ENCODE data around the gene ZNF777.
"Not testable (repeated sequence)": the region's sequence is repeated elsewhere in the genome, so short reads cannot be mapped to it uniquely, and the experiment has no call there.

The ZNF777 gene

GRCh38 chr7:149448961-149449360 lies 11.9 kb downstream of the ZNF777 start:
- DNase-seq: no peak

GRCh38 chr7:149446026-149446425 lies 14.8 kb downstream of the ZNF777 start:
- not testable (repeated sequence) for DNase-seq

GRCh38 chr7:149444287-149444686 lies 16.6 kb downstream of the ZNF777 start:
- no peak for DNase-seq

GRCh38 chr7:149443523-149443922 lies 17.3 kb downstream of the ZNF777 start:
- no peak for DNase-seq

DNA sequence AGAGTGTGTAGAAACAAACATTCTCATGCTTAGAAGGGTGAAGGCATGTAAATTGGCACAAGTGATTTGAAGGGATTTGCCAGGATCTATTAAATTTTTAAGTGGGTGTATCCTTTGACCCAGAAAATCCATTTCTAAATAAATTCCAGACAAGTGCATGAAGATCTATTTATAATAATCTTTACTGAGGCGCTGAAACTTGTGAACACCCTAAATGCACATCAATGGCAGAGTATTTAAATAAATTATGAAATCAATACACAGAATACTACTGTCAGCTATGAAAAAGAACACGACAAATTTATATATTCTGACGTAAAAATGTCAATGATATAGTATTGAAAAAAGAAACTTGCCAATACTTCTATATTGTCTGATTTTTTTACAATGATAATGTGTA lies 17.9 kb downstream of the ZNF777 start:
- DNase-seq: no peak

DNA sequence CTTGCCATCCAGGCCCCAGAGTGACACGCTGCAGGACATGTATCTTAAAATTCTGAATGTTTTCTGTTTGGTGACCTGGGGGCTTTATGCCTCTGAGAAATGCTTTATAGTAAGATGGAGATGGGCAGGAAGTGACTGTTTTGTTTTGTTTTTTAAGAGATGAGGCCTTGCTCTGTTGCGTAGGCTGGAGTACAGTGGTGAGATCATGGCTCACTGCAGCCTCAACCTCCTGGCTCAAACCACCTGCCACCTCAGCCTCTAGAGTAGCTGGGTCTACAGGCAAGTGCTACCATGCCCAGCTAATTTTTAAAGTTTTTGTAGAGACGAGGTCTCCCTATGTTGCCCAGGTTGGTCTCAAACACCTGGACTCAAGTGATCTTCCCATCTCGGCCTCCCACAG lies 20.6 kb downstream of the ZNF777 start:
- DNase-seq: no peak

- DNase-seq: no peak
These were observed 24.5 kb downstream of the ZNF777 start for GRCh38 chr7:149436358-149436757.

GRCh38 chr7:149433124-149433523 lies 27.7 kb downstream of the ZNF777 start:
- no peak for DNase-seq

GRCh38 chr7:149432121-149432691 lies 28.7 kb downstream of the ZNF777 start:
- no peak for DNase-seq

- no peak for DNase-seq
These were observed 29.3 kb downstream of the ZNF777 start for GRCh38 chr7:149431486-149432120.

DNA sequence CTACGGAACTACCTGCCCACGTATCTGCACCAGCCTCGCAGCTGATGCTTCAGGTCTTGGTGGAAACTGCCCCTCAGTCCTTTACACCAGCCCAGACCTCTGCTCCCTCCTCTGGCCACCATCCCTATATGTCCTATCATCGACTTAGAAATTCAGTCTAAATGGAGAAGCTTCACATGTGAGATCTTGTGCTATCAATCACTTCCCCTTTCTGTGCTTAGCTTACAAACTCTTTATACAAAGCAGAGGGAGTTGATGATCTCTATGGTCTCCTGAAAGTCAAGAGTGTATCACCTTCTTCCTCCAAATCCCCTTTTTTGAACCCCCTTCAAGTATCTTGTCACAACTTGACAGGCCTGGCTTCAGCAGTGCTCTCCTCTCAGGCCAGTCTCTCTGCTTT lies 30.7 kb downstream of the ZNF777 start:
- DNase-seq: no peak

- no peak for DNase-seq
These were observed 33.0 kb downstream of the ZNF777 start for GRCh38 chr7:149427893-149428292.

GRCh38 chr7:149427096-149427680 lies 33.7 kb downstream of the ZNF777 start:
- no peak for DNase-seq

- no peak for DNase-seq
These were observed 37.3 kb downstream of the ZNF777 start for GRCh38 chr7:149423449-149424110.

DNA sequence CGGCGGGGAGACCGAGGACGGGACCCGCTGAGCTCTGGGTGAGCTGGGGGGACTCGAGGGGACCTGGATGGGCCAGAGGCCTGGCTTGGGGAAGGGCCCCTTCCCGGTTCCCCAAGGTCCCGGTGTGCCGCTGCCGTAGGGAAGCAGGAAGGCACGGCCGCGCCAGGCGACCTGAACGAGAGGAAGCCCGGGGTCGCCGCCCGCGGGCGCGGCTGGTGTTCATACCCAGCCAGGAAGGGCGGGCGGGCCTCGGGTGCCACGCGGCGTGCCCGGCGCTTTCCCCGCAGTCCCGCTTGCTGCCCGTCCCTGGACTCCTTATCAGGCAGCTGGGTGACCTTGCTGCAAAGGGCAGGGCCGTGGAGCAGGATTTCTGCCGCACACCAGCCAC lies 38.0 kb downstream of the ZNF777 start:
- peak; percentile 77 for DNase-seq

GRCh38 chr7:149422162-149422913 lies 38.5 kb downstream of the ZNF777 start:
- DNase-seq: peak; percentile 87

DNA sequence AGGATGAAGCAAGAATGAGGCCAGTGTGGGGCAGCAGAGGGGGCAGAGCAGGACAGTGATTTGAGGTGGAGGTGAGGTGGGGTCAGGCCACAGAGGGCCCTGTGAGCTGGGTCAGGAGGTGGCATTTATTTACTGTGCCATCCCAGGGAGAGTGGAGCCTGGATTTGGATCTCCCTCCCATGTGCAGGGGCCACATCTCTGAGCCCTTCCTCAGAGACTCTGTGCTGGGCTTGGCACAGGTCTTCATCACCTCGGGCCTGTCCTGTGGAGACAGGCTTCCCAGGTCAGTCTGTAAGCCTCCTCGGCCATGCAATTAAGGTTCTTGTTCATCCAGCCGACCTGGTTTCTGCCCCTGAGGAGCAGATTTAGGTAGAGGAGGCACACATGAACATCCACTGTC lies 40.9 kb downstream of the ZNF777 start:
- no peak for DNase-seq

GRCh38 chr7:149415391-149416071 lies 45.3 kb downstream of the ZNF777 start:
- no peak for DNase-seq

GRCh38 chr7:149414745-149415390 lies 46.0 kb downstream of the ZNF777 start:
- peak; percentile 90 for DNase-seq

DNA sequence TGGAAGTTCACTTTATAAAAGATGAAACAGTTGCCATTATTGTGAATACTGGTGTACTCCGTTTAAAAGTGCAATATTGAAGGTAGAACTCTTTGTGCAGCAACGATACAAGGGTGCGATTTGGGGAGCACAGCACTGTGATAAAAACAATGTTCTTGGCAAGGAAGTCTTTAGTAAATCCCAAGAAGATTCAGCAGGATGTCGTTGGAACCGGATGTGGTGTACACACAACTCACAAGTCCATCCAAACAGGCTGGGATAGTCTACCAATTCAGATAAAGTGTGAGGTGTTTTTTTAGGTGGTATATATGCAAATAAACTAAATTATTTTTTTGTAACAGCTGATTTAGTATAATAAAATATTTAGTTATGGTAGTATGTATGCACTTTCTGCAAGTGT lies 46.7 kb downstream of the ZNF777 start:
- no peak for DNase-seq

- DNase-seq: not testable (repeated sequence)
These were observed 47.8 kb downstream of the ZNF777 start for GRCh38 chr7:149413083-149413482.

- no peak for DNase-seq
These were observed 51.0 kb downstream of the ZNF777 start for GRCh38 chr7:149409895-149410294.

Data from activated CD8-positive, alpha-beta memory T cell treated with anti-CD3 and anti-CD28 coated beads, Interleukin-2, amount 50 U/mL, for 48 hours (primary cell).